ENCODE measurements around the gene TSPAN18.
A peak's percentile ranks its signal among the peaks of the same experiment; 100 is the strongest.

TSPAN18 gene

GRCh38 chr11:44823868-44824267 is 97.1 kb downstream of the TSPAN18 start:
- DNase-seq (ENCODE audit: low read depth) = no peak

DNA sequence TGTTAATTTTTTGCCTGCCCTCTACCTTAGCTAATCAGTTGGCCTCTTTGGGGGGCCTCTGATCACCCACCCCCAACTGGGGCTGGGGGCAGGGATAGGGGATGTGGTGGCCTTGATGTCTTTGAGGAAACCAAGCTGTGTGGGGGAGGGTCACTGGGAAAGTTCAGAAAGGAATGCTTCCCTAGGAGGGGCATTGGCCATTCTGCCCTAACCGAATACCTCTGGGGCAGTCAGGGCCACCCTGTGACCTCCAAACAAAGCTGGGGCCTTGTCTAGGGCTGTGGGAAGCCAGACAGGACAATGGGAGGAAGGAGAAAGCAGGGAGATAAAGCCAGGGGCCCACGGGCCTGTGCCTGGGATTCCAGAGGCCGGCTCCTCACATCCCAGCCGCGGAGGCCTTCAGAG is 97.5 kb downstream of the TSPAN18 start:
- DNase-seq (ENCODE audit: low read depth) = no peak

GRCh38 chr11:44825058-44825785 is 98.5 kb downstream of the TSPAN18 start:
- no peak for DNase-seq (ENCODE audit: low read depth)

GRCh38 chr11:44826922-44827643 is 100.3 kb downstream of the TSPAN18 start:
- no peak for DNase-seq (ENCODE audit: low read depth)

DNA sequence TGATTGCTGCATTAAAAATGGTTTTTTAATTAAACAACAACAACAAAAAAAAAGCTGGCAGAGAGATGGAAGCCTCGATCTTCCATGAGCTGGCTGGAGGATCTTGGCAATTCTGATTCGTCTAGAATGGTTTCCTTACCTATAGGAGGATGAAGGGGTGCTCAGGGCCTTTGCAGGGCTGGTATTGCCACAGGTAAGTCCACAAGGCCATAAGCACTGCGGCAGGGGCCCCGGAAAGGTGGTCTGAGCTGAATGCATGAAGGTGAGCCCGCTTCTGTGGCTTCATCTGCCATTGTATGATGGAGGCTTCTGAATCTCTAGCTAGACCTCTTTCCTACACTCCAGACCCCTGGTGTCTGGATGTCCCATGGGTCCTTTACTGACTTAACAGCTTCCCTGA is 101.5 kb downstream of the TSPAN18 start:
- no peak for DNase-seq (ENCODE audit: low read depth)

DNA sequence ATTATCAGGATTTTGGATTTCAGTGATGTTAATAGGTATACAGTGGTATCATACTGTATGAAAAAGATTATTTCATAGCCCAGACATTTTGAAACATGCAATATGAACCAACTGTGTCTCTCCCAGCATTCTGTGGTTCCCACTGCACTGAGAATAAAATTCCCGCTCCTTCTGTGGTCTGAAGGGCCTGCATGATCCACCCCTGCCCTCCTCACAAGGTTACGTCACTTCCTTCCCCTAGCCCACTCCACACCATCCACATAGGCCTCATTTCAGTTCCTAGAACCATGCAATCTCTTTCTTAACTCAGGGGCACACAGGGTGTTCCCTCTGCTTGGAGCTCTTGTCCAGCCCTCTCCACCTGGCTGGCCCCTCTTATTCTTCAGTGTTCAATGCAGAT is 103.1 kb downstream of the TSPAN18 start:
- no peak for DNase-seq (ENCODE audit: low read depth)

GRCh38 chr11:44831605-44832394 is 105.0 kb downstream of the TSPAN18 start:
- DNase-seq (ENCODE audit: low read depth) = no peak

- no peak for DNase-seq (ENCODE audit: low read depth)
Measured at GRCh38 chr11:44832452-44832851, 105.7 kb downstream of the TSPAN18 start.

DNA sequence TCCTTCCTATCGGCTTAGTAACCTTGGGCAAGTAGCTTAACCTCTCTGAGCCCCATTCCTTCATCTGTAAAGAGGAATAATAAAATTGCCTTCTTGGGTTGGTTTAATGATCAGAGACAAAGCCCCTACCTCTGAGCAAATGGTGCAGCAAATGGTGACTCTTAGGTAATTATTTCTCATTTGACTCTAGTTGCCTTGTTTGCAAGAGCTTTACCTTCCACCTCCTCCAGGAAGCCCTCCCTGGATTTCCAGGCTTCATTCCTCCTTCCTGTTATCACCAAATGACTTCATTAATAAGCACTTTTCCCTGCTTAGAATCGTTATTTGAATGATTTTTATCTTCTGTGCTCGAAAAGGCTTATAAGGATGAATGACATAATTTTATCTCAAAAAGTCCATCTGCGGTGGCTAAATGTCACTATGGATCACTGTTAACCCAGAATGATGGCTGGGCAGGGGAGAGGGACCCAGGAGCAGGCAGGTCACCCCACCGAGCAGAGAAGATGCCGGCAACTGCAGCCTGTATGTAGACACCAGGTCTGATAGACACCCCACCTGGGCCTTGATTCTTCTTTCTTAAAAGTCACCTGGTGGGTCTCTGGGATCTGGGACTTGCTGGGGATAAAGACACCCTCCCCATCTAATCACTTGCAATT is 106.6 kb downstream of the TSPAN18 start:
- no peak for DNase-seq (ENCODE audit: low read depth)

DNA sequence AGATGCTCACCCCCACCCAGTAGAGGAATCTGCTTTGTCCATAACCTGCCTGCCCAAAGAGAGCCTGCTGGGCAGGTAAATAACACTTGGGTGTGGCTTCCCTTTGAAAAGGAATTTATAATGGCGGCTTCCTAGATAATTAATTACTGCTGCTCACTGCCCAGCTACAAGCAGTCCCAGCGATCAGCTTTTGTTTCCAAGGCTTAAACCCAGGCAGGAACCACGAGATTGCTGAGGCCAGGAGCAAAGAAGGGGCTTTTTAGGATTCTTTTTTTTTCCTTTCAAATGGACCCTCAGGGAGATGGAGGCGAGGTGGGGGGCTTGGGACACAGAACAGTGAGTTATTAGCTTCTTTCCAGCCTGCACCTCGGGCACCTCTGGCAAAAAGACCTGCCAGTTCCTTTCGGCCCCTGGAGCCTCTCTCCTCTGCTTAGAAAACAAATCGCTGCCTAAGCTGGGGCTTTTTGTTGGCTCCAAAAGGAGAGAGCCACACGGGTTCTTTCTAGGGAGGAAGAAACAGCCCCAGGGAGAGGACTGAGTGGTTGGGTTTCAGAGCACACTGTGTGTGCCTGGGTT is 107.2 kb downstream of the TSPAN18 start:
- no peak for DNase-seq (ENCODE audit: low read depth)

DNA sequence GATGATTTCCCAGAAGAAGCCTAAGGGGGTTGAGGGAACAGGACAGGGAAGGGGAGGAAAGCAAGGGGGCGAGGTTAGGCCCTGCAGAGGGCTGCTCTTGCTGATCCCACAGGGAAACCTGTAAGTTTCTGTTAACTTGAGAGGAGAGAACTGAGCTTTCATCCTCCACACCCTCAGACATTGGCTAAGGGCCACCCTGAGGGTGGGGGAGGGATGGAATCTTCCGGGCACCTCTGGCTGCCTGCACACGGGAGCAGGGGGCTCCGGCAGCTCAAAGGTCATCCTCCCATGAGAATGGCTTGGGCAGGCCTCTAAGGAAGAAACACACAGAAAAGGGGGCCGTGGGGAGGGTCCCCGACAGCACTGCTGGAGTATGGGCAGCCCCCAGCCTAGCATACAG is 108.1 kb downstream of the TSPAN18 start:
- DNase-seq (ENCODE audit: low read depth) = no peak

DNA sequence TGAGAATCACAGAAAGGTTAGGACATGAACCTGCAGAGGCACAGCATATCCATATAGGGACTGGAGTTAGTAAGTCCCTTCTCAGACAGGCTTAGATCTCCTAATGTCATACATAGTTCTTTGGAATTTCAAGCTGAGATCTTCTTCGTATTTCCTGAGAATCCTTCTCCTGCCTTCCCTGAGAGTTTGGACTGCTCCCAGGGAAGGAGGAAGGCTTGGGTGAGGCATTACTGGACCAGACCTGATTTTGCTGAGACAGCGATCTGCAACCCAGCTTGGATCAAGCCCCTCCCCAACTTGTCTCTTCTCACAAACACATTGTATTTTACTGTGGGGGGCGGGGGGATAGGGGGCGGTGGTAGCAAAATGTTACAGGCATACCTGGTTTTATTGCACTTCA is 108.5 kb downstream of the TSPAN18 start:
- DNase-seq (ENCODE audit: low read depth) = no peak

DNA sequence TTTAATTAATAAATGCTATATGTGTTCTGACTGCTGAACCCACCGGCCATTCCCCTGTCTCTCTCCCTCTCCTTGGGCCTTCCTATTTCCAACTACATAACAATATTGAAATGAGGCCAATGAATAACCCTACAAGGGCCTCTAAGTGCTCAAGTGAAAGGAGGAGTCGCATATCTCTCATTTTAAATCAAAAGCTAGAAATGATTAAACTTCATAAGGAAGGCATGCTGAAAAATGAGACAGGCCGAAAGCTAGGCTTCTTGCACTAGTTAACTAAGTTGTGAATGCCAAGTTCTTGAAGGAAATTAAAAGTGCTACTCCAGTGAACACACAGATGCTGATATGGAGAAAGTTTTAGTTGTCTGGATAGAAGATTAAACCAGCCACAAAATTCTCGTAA is 109.2 kb downstream of the TSPAN18 start:
- DNase-seq (ENCODE audit: low read depth) = no peak

GRCh38 chr11:44837661-44838060 is 110.9 kb downstream of the TSPAN18 start:
- no peak for DNase-seq (ENCODE audit: low read depth)

- DNase-seq (ENCODE audit: low read depth) = no peak
Measured at GRCh38 chr11:44839458-44840084, 112.8 kb downstream of the TSPAN18 start.

- DNase-seq (ENCODE audit: low read depth) = no peak
Measured at GRCh38 chr11:44840085-44840478, 113.3 kb downstream of the TSPAN18 start.

DNA sequence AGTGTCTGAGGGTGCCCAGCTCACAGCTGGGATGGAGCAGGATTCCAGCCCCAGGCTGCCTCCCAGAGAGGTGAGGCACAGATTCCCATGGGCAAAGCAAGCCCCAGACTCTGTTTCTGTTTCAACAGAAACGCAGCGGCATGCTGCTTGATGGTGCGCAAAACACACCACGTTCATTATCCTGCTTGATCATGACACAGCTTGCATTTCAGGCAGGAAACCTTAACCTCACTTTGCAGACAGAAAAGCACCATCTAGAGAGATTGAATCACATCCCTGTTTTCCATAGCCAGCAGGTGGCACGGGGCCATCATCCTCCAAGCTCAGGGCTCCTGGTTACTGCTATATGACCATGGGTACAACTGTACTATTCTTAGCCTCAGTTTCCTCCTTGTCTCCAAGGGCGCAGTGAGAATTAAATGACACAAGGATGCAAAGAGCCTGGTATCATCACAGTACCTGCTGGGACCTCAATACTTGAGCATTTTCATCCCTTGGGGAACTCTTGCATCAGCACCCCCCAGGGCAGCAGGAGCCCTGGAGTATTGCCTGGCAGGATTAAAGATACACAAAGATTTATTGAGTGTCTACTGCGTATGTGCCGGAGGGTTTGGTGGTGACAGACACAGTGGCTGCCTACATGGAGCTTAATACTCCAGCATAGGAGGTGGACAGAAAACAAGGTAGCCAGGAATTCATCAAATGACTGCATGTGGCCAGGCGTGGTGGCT is 113.9 kb downstream of the TSPAN18 start:
- no peak for DNase-seq (ENCODE audit: low read depth)

- DNase-seq (ENCODE audit: low read depth) = peak; percentile 45
Measured at GRCh38 chr11:44842220-44842619, 115.5 kb downstream of the TSPAN18 start.

GRCh38 chr11:44846852-44847251 is 120.1 kb downstream of the TSPAN18 start:
- DNase-seq (ENCODE audit: low read depth) = no peak

DNA sequence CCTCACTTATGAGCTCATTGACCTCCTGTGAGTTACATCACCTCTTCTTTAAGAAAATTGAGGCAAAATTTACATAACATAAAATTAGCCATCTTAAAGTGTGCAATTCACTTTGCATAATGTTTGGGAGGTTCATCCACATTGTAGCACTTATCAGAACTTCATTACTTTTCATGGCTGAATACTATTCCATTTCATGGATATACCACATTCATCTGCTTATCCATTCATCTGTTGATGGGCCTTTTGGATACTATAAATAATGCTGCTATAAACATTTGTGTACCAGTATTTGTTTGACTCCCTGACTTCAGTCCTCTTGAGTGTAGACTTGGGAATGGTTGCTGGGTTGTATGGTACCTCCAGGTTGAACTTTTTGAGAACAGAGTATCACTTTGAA is 120.6 kb downstream of the TSPAN18 start:
- no peak for DNase-seq (ENCODE audit: low read depth)
